Measurements from ENCODE around the gene GLIPR1L1. TPM values are rescaled to one million over a fixed set of nuclear protein-coding genes. Genes with fewer than 3 reads are reported as not detected.

The GLIPR1L1 gene
- total RNA-seq, 1 experiment from 2014 or later, result not detected

GRCh38 chr12:75419841-75420240, 85.4 kb downstream of the GLIPR1L1 start:
- DNase-seq (ENCODE audit: low read depth), result no peak
- in situ Hi-C loops (cut with HindIII; ENCODE audit: low pct_unique_long_range_greater_than_20kb, low sequenced_read_pairs), result no loop called here

Other genes starting within 250 kb of the GLIPR1L1 start
- not detected in 2 replicates for gene KCNC2, start 124.8 kb upstream of the GLIPR1L1 start, total RNA-seq (2014; rRNA removed; shearing (Covaris generic); ENCODE audit: low replicate concordance)
- gene CAPS2, start 4.3 kb upstream of the GLIPR1L1 start, total RNA-seq (2014; rRNA removed; shearing (Covaris generic); ENCODE audit: low replicate concordance), result 2.8 and 5.8 TPM in 2 replicates
- not detected in 2 replicates for gene GLIPR1L2, start 56.4 kb downstream of the GLIPR1L1 start, total RNA-seq (2014; rRNA removed; shearing (Covaris generic); ENCODE audit: low replicate concordance)
- 5.0 and 25.5 TPM in 2 replicates for gene GLIPR1, start 146.1 kb downstream of the GLIPR1L1 start, total RNA-seq (2014; rRNA removed; shearing (Covaris generic); ENCODE audit: low replicate concordance)
- 53.4 and 67.5 TPM in 2 replicates for gene KRR1, start 176.9 kb downstream of the GLIPR1L1 start, total RNA-seq (2014; rRNA removed; shearing (Covaris generic); ENCODE audit: low replicate concordance)